ENCODE data around the gene TXLNB.

The TXLNB gene

DNA sequence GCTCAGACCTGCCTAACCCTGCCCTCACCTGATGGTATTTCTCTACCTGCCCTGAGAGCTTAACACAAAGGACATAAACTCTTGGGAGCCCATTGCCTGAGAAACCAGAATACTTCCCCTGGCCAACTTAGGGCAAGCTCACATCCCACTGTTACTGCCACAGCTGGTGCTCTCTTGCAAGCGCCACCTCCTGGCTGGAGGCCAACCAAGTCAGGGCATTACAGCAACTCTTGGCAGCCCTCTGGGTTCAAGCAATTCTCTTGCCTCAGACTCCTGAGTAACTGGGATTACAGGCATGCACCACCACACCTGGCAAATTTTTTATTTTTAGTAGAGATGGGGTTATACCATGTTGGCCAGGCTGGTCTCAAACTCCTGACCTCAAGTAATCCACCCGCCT is 86.8 kb downstream of the TXLNB start:
- Histone ChIP-seq H3K79me2 (ENCODE audit: control insufficient read depth, insufficient read depth, low read length, unreplicated experiment) (no peaks in the 10 kb centered on the region), H3K36me3 (ENCODE audit: insufficient read depth, low read length) (no peaks in the 10 kb centered on the region), H2AFZ (ENCODE audit: low read length, unreplicated experiment) (no peak overlapping the region), H3K4me3 (ENCODE audit: low read depth, low read length) (no peak overlapping the region), H3K27me3 (ENCODE audit: insufficient read depth, low read length) (no peaks in the 10 kb centered on the region; the same call in 1 of the 2 replicates), H3K27ac (ENCODE audit: low read depth, low read length) (no peak overlapping the region), H3K4me1 (ENCODE audit: control insufficient read depth, insufficient read depth, low read length, unreplicated experiment) (no peaks in the 10 kb centered on the region)

DNA sequence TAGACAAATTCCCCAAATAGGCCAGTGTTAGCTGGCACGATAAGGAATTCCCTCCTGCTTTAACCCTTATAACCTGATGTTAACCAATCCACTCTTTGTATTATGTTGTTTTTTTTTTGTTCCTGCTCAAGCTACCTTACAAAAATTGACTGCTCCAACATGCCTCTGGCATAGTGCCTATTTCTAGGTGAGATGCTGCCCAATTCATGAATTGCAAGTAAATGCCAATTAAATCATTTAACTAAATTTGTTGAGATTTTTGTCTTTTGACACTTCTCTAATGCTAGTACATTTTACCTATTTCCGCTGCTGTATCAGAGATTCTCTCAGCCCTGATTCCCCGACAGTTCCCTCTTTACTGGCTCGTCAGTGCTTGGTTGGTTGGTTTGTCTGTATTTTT is 90.4 kb downstream of the TXLNB start:
- H3K27me3 ChIP-seq (ENCODE audit: insufficient read depth, low read length): no peaks in the 10 kb centered on the region
- no peak overlapping the region for H3K27ac ChIP-seq (ENCODE audit: low read depth, low read length)
- no peaks in the 10 kb centered on the region for H3K36me3 ChIP-seq (ENCODE audit: insufficient read depth, low read length)
- no peak overlapping the region for H2AFZ ChIP-seq (ENCODE audit: low read length, unreplicated experiment)
- no peaks in the 10 kb centered on the region for H3K4me1 ChIP-seq (ENCODE audit: control insufficient read depth, insufficient read depth, low read length, unreplicated experiment)
- H3K79me2 ChIP-seq (ENCODE audit: control insufficient read depth, insufficient read depth, low read length, unreplicated experiment): no peaks in the 10 kb centered on the region
- no peak overlapping the region for H3K4me3 ChIP-seq (ENCODE audit: low read depth, low read length)

DNA sequence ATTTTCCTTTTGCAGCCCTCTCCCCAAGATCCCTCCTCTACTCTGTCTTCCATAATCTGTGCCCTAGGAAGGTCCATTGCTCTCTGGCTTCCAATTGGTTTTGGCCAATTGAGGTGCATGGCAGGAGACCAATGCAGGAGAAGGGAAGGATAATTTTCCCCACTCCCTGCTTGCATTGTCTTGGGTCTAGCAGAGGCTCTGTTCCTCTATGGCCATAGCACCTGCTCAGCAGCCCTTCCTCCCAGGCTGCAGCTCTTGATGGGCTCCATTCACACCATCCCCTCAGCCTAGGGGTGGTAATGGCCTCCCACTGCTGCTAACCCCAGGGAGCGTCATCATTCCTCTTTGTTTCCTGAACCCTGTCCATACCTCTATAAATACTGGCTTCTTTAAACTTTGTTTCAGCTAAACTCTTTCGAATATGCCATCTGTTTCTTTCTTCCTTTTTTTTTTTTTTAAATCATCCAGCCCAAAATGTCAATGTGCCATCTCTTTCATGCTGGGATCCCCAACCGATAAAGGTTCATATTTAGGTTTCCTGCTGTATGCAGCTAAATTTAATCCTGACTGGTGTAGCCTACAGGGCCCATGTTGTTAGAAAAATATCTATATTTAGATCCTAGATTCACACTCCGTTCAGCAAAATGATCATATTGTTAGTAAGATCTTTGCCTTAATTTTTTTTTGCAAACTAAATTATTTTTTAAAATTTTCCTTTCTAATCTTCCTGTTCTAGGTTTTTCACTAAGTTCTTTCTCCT is 93.1 kb downstream of the TXLNB start:
- no peak overlapping the region for H3K4me3 ChIP-seq (ENCODE audit: low read depth, low read length)

DNA sequence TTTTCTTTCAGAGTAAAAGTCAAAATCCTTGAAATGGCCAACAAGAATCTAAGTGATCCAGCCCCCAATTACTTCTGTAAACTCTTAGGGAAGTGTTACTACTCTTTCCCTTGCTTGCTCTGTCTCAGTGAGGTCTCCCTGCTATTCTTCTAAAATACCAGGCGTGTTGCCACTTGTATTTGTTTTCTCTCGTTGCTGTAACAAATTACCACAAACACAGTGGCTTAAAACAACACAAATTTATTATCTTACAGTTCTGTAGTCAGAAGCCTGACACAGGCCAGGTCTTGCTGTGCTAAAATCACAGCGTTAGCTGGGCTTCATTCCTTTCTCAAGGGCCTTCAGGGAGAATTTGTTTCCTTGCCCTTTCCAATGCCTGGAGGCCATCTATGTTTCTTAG is 97.1 kb downstream of the TXLNB start:
- H3K27me3 ChIP-seq (ENCODE audit: insufficient read depth, low read length): no peaks in the 10 kb centered on the region

More for the DNA sequence above, 93.1 kb downstream of the TXLNB start:
- Histone ChIP-seq H3K27ac (ENCODE audit: low read depth, low read length) (no peak overlapping the region), H3K36me3 (ENCODE audit: insufficient read depth, low read length) (no peaks in the 10 kb centered on the region), H3K27me3 (ENCODE audit: insufficient read depth, low read length) (no peaks in the 10 kb centered on the region), H2AFZ (ENCODE audit: low read length, unreplicated experiment) (no peak overlapping the region), H3K79me2 (ENCODE audit: control insufficient read depth, insufficient read depth, low read length, unreplicated experiment) (no peaks in the 10 kb centered on the region), H3K4me1 (ENCODE audit: control insufficient read depth, insufficient read depth, low read length, unreplicated experiment) (no peaks in the 10 kb centered on the region)

More for the DNA sequence above, 97.1 kb downstream of the TXLNB start:
- Histone ChIP-seq H3K27ac (ENCODE audit: low read depth, low read length) (no peak overlapping the region), H3K4me3 (ENCODE audit: low read depth, low read length) (no peak overlapping the region), H3K36me3 (ENCODE audit: insufficient read depth, low read length) (no peaks in the 10 kb centered on the region), H3K79me2 (ENCODE audit: control insufficient read depth, insufficient read depth, low read length, unreplicated experiment) (no peaks in the 10 kb centered on the region), H2AFZ (ENCODE audit: low read length, unreplicated experiment) (no peak overlapping the region), H3K4me1 (ENCODE audit: control insufficient read depth, insufficient read depth, low read length, unreplicated experiment) (no peaks in the 10 kb centered on the region)
